Duodenal mucosa (tissue), 2 donors: ENCODE data around the gene L1TD1.
"Not testable (repeated sequence)": the region's sequence is repeated elsewhere in the genome, so short reads cannot be mapped to it uniquely, and the experiment has no call there.

Experiments
- H3K27ac ChIP-seq: one replicate; pipeline ENCODE4 v1.7.0; 2013; ENCODE audit warnings: low read depth, low read length
- H3K27me3 ChIP-seq, 2 donors: one replicate each; pipeline ENCODE4 v1.7.0; 2013; ENCODE audit warnings: low read length in 2 of 2, control low read depth in 1 of 2; ENCODE audit not compliant: insufficient read depth in 2 of 2, control insufficient read depth in 1 of 2
- H3K36me3 ChIP-seq, 2 donors: one replicate each; pipeline ENCODE4 v1.7.0; 2013; ENCODE audit warnings: low read length in 2 of 2, control low read depth in 1 of 2; ENCODE audit not compliant: insufficient read depth in 2 of 2, control insufficient read depth in 1 of 2
- H3K4me1 ChIP-seq, 2 donors: one replicate each; pipeline ENCODE4 v1.7.0; 2013; ENCODE audit warnings: low read length in 2 of 2, control low read depth in 1 of 2; ENCODE audit not compliant: insufficient read depth in 2 of 2, control insufficient read depth in 1 of 2
- H3K4me3 ChIP-seq, 2 donors: one replicate each; pipeline ENCODE4 v1.7.0; 2013; ENCODE audit warnings: low read length in 2 of 2, low read depth in 1 of 2
- H3K9ac ChIP-seq, 2 donors: one replicate each; pipeline ENCODE4 v1.7.0; 2013; ENCODE audit warnings: low read length in 2 of 2, low read depth in 1 of 2
- H3K9me3 ChIP-seq, 2 donors: one replicate each; pipeline ENCODE4 v1.7.0; 2013; ENCODE audit warnings: low read length in 2 of 2, control low read depth in 1 of 2; ENCODE audit not compliant: control insufficient read depth in 1 of 2

Gene L1TD1, protein sequence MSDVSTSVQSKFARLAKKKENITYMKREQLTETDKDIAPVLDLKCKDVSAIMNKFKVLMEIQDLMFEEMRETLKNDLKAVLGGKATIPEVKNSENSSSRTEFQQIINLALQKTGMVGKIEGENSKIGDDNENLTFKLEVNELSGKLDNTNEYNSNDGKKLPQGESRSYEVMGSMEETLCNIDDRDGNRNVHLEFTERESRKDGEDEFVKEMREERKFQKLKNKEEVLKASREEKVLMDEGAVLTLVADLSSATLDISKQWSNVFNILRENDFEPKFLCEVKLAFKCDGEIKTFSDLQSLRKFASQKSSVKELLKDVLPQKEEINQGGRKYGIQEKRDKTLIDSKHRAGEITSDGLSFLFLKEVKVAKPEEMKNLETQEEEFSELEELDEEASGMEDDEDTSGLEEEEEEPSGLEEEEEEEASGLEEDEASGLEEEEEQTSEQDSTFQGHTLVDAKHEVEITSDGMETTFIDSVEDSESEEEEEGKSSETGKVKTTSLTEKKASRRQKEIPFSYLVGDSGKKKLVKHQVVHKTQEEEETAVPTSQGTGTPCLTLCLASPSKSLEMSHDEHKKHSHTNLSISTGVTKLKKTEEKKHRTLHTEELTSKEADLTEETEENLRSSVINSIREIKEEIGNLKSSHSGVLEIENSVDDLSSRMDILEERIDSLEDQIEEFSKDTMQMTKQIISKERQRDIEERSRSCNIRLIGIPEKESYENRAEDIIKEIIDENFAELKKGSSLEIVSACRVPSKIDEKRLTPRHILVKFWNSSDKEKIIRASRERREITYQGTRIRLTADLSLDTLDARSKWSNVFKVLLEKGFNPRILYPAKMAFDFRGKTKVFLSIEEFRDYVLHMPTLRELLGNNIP

DNA sequence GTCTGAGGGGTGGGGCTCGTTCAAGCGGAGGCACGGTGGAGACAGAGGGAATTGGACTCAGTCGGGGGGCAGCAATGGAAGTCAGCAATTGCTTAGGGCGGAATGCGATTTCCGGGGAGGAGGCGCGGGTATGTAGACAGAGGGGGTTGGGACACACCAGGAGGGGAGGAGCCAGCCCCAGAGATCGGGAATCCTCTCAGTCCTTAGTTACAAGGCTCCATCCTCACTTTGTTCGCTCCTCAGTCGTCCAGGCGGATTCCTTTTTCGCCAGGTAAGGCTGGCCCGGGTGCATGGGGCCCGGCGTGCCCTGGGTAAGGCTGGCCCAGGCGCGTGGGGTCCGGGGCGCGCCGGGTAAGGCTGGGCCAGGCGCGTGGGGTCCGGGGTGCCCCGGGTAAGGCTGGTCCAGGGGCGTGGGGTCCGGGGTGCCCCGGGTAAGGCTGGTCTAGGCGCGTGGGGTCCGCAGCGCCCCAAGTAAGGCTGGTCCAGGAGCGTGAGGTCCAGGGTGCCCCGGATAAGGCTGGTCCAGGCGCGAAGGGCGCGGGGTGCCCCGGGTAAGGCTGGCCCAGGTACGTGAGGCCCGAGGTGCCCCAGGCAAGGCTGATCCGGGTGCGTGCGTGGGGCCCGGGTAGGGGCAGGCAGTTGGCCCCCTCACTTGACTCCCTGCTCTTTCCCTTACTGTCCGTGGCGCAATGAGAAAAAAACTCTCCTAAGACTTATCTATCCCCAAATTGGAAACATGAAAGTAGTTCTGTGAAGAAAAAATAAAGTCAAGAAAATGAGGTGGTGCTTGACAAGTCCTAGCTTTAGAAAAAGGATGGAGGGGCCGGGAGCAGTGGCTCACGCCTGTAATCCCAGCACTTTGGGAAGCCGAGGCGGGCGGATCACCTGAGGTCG is at the start of gene L1TD1:
TSS of gene L1TD1 (plus strand) at position 199 of the 894 bp plus-strand sequence. CDS start 11,780 bp downstream, outside the sequence.
- H3K9ac ChIP-seq = no peak within 1 kb of the TSS
- peaks cover 5 to 6% of the 10 kb centered on the region in 2 donors for H3K27me3 ChIP-seq
- H3K9me3 ChIP-seq = no peaks in the 10 kb centered on the region
- H3K4me1 ChIP-seq = no peaks in the 10 kb centered on the region
- no peaks in the 10 kb centered on the region for H3K36me3 ChIP-seq
- H3K4me3 ChIP-seq = no peak within 1 kb of the TSS
- H3K27ac ChIP-seq = no peak within 1 kb of the TSS

DNA sequence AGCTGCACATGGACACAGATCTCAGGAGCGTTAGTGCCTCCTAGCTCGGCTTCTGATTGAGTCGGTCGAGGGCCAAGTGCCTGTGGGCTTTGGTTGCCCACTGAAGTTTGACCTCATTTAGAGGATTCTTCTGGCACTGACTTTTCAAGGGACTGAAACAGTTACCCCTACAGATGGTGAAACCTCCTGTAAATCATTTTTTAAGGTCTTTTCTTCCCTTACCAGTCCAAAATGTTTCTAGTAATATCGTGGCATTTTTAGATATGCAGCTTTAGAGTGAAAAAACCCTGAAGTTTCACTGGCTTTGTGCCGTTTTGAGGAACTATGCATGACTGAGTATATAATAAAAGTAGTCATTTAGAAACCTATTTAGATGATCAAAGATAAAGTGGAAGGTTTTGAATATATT is 34.7 kb upstream of the L1TD1 start:
- Histone ChIP-seq H3K9me3 (no peaks in the 10 kb centered on the region), H3K36me3 (peaks cover 0 to 6% of the 10 kb centered on the region in 2 donors), H3K4me1 (no peaks in the 10 kb centered on the region), H3K27ac (no peak overlapping the region), H3K4me3 (no peak overlapping the region), H3K9ac (no peak overlapping the region), H3K27me3 (no peaks in the 10 kb centered on the region)

DNA sequence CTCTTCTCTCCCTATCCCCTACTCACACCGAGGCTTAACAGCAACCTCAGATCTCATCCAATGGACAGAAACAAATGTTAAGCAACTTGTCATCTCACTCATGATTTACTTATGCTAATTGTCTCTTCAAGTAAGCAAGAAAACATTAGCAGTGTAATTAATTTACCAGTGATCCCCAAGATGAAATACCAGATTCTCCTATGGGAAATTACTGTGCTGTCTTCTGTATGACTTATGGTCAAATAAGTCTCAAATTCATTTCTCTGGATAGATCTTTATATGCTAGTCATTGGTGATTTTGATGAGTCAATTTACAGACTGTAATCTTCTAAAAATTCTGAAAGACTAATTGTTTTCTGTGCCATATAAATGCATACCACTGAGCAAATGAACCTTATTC is 32.9 kb upstream of the L1TD1 start:
- H3K27me3 ChIP-seq = no peaks in the 10 kb centered on the region

DNA sequence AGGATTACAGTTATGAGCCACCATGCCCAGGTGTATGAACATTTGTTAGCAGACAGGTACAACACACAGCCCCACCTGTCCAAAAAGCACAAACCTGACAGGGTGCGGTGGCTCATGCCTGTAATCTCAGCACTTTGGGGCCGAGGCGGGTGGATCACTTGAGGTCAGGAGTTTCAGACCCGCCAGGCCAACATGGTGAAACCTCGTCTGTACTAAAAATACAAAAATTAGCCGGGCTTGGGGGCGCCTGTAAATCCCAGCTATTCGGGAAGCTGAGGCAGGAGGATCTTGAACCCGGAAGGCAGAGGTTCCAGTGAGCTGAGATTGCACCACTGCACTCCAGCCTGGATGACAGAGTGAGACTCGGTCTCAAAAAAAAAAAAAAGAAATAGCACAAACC is 24.3 kb upstream of the L1TD1 start:
- not testable (repeated sequence) for H3K9me3 ChIP-seq, H3K4me3 ChIP-seq, H3K36me3 ChIP-seq, H3K9ac ChIP-seq, H3K27ac ChIP-seq, H3K4me1 ChIP-seq, H3K27me3 ChIP-seq

More for the DNA sequence above, 32.9 kb upstream of the L1TD1 start:
- Histone ChIP-seq H3K4me3 (no peak overlapping the region), H3K9ac (no peak overlapping the region), H3K4me1 (no peaks in the 10 kb centered on the region), H3K36me3 (peaks cover 0 to 6% of the 10 kb centered on the region in 2 donors), H3K27ac (no peak overlapping the region), H3K9me3 (no peaks in the 10 kb centered on the region)

DNA sequence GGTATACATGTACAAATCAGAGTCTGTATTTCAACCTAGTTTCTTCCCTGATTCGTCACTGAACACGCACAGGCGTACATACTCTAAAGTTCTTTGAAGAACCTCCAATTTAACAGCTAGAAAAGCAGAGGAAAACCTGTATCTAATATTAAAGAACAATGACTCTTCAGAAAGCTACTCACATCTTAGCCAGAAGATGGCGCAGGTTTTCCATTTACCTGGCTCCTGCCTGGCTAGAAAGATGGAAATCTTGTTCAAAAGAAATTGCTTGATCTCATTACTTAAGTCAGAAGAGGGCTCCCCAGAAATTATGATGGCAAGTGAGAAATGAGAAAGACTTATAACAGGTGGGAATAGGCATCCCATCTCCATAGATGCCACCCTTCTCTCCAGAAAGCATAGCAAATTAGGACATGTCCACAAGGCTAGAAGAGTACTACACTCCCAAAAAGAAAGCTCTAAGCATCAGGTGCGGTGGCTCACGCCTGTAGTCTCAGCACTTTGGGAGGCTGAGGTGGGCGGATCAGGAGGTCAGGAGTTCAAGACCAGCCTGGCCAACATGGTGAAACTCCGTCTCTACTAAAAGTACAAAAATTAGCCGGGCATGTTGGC is 19.0 kb upstream of the L1TD1 start:
- H3K4me3 ChIP-seq = no peak overlapping the region
- no peak overlapping the region for H3K27ac ChIP-seq
- peaks cover 0 to 3% of the 10 kb centered on the region in 2 donors for H3K4me1 ChIP-seq
- no peaks in the 10 kb centered on the region for H3K9me3 ChIP-seq
- no peaks in the 10 kb centered on the region for H3K36me3 ChIP-seq
- no peak overlapping the region for H3K9ac ChIP-seq
- no peaks in the 10 kb centered on the region for H3K27me3 ChIP-seq

DNA sequence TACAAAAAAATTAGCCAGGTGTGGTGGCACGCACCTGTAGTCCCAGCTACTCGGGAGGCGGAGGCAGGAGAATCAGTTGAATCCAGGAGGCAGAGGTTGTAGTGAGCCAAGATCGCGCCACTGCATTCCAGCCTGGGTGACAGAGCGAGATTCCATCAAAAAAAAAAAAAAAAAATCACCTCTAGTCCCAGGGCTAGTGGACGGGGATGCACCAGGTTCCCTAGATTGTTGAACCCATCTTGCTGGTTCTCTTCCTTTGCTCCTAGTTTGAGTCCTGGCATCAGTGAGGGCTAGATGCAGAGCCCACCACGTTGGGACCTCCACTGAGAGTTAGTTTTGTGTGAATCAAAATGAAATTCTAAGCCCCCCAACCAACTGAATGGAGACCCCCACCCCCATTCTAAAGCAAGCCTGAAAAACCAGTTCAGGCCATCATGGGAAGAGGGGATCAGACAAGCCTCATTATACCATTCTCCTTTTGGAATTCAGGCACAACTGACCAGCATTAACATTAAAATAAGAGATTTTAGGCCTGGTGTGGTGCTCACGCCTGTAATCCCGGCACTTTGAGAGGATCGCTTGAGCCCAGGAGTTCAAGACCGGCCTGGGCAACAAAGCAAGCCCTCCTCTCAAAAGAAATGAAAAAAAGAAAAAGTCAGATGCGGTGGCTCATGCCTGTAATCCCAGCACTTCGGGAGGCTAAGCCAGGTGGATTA is 17.9 kb upstream of the L1TD1 start:
- Histone ChIP-seq H3K9me3 (no peaks in the 10 kb centered on the region), H3K4me1 (peaks cover 0 to 3% of the 10 kb centered on the region in 2 donors), H3K4me3 (no peak overlapping the region), H3K36me3 (no peaks in the 10 kb centered on the region), H3K9ac (no peak overlapping the region), H3K27ac (no peak overlapping the region), H3K27me3 (no peaks in the 10 kb centered on the region)

DNA sequence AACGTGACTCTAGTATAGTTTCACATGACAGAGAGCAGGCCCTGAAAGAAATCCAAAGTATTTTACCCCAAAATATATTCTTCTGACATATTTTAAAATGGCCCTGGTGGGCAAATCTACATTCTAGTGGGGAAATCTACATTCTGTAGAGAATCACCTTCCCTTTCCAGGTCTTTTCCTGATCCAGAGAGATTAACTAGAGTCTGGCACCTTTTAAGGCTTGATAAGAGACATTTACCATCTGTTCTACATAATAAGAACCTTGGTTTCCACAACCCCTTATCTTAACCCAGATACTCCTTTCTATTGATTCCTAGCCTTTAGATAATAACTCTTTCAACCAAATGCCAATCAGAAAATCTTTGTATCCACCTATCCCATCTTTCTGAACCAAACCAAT is 17.0 kb upstream of the L1TD1 start:
- Histone ChIP-seq H3K9ac (no peak overlapping the region), H3K9me3 (no peaks in the 10 kb centered on the region), H3K27ac (no peak overlapping the region), H3K27me3 (no peaks in the 10 kb centered on the region), H3K4me3 (no peak overlapping the region), H3K4me1 (peaks cover 0 to 3% of the 10 kb centered on the region in 2 donors), H3K36me3 (no peaks in the 10 kb centered on the region)

DNA sequence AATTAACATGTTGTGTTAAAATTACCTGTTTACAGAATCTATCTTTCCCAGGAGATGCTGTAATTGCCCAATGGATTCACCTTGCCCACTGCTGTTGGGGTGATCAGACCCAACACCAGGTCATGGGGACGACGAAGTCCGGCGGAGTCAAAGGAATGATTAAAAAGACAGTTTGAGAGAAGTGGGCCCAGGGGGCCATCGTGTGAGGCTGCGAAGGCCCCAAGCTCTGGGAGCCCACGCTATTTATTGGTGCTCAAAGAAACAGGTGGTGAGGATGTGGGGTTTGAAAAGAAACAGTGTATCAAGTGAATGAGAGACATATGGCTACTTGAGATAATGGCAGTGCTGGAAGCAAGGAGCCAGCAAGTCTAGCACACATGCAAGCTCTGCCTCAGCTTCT is 16.3 kb upstream of the L1TD1 start:
- H3K4me3 ChIP-seq = no peak overlapping the region
- peaks cover 0 to 3% of the 10 kb centered on the region in 2 donors for H3K4me1 ChIP-seq
- no peaks in the 10 kb centered on the region for H3K27me3 ChIP-seq
- H3K9me3 ChIP-seq = no peaks in the 10 kb centered on the region
- H3K9ac ChIP-seq = no peak overlapping the region
- H3K36me3 ChIP-seq = no peaks in the 10 kb centered on the region
- H3K27ac ChIP-seq = no peak overlapping the region

DNA sequence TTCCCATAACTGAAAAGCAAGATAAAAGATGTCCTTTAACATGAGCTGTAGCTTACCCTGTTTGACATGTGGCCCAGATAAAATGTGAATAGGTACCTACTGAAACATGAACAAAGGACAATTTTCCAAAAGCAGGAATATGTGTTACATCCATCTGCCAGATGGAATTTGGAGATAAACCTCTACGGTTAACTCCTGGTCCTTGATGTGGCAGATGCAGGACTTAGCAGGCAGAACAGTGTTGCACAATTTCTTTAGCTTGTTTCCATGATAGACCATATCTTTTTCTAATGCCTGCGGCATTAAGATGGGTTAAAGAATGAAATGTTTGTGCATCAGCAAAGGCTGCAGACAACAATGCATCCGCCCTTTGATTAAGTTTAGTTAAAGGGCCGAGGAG is 14.6 kb upstream of the L1TD1 start:
- not testable (repeated sequence) for H3K9me3 ChIP-seq, H3K36me3 ChIP-seq, H3K27ac ChIP-seq, H3K9ac ChIP-seq, H3K4me1 ChIP-seq, H3K27me3 ChIP-seq, H3K4me3 ChIP-seq
